ENCODE data around the gene KLHL17.
"Not testable (repeated sequence)": the region's sequence is repeated elsewhere in the genome, so short reads cannot be mapped to it uniquely, and the experiment has no call there.

The KLHL17 gene

DNA sequence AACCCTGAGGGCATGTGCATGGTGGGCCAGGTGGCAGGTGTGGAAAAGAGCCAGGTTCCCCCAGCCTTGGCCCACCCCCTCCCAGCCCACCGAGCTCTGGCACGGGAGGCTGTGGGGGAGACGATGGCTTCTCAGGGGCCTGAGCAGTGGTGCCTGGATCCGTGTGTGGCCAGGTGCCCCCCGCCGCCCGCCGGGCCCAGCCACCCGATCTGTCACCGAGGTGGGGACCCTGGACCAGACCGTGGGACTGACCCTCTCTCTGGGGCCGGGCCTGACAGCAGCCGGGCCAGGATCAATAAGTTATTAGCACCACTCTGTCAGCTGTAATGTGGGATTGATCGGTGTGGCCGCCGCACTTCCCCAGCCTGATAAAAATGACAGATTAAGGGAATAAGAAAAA lies 22.9 kb upstream of the KLHL17 start:
- no peak for DNase-seq (ENCODE audit: low read depth)

- no peak for DNase-seq (ENCODE audit: low read depth)
Observed at GRCh38 chr1:938088-938683, 22.2 kb upstream of the KLHL17 start.

- no peak for DNase-seq (ENCODE audit: low read depth)
Observed at GRCh38 chr1:938711-939489, 21.5 kb upstream of the KLHL17 start.

DNA sequence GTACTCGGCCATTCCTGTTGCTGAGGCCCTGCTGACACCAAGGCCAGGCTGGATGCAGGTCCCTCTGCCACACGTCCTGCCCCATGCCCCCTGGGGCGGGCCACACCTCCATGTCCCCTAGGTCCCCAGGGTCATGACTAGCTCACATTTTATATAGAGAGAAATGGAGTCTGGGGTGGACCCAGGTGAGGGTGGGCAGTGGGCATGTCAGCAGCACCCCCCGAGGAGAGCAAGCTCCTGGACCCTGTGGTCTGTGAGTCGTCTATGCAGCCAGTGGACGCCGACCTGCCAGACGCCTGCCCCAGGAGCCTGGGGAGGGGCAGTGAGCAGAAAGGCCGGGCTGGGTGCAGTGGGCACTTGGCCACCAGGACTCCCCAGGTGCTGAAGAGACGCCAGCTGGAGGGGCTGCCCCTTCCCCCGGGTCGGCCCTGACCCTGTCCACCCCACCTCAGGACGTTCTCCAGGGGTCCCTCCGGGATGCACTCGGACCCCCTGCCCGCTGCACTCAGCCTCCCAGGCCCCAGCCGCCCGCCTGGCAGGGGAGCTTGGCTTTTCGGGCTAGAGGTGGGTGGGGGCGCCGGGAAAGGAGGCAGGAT lies 20.8 kb upstream of the KLHL17 start:
- no peak for DNase-seq (ENCODE audit: low read depth)

DNA sequence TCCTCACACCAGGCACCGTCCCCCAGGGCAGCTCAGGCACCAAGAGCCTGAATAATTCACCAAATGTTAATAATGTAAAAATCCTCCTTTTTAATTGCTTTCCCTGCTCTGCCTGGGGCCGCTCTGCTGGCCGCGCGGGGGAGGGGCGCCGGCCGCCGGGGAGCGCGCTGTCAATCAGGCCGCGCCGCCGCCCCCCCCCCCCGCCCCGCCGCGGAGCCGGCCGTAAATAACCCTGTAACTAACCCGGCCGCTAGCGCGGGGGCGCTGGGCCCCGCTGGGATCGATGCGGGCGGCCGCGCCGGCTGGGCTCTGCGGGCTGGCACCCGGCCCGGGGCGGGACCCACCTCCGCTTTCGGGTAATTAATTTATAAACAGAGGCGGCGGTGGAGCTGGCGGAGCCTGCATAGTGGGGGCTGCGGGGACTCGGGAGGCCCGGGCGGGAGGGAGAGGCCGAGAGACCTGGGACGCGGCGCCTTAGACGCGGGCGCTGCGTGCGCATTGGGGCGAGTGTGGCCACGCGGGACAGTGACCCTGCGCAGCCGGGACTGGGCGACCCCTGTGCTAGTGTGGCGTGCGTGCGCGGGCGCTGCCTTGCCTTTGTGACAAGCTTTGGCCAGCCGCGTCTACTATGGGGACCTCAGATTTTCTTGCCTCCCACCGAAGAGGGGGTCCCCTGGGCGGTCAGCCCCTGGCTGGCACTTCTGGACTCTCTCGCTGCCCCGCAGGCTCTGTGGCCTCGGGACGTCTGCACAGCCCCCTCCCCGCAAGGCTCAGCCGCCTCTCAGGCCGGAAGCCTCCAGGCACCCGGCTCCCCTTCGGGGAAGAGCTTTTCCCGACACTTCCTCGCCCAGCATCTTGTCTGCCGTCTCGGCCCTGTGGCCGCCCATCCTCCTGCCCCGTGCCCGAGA lies 20.0 kb upstream of the KLHL17 start:
- DNase-seq (ENCODE audit: low read depth): no peak

- no peak for DNase-seq (ENCODE audit: low read depth)
Observed at GRCh38 chr1:941015-941587, 19.3 kb upstream of the KLHL17 start.

DNA sequence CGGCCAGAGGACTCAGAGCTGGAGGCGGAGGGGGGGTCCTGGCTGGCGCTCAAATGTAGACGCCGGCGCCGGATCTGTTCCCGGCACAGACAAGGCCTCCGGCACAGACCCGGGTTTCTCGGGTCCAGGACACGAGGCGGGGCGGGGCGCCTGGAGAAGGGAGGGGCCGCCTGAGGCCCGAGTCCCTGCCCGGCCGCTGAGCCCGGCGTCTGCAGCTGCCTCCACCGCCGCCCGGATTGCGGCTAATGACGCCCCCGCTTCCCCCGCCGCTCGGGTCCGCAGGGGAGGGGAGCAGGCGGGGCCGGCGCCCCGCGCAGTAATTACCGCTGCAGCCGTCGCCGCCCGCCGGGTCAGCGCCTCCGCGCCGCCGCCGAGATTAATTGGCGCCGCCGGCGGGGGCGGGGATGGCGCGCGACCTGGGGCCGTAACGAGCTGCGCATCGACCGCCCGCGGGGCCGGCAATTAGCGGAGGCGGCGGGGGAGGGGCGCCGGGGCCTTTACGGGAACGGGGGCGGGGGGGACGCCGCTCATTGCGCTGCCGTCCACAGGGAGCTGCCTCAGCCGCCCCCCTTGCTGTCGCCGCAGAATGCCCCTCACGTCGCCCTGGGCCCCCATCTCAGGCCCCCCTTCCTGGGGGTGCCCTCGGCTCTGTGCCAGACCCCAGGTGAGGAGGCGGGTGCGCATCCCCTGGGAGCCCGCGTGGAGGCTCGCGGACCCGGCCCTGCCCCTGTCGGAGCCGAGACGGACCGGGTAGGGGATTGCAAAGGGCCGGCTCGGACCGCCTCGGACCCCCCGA lies 18.6 kb upstream of the KLHL17 start:
- DNase-seq (ENCODE audit: low read depth): no peak

DNA sequence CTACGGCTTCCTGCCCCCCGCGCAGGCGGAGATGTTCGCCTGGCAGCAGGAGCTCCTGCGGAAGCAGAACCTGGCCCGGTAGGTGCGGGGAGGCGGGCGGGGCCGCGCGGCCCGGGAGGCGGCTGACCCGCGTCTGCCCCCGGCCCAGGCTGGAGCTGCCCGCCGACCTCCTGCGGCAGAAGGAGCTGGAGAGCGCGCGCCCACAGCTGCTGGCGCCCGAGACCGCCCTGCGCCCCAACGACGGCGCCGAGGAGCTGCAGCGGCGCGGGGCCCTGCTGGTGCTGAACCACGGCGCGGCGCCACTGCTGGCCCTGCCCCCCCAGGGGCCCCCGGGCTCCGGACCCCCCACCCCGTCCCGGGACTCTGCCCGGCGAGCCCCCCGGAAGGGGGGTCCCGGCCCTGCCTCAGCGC lies 18.0 kb upstream of the KLHL17 start:
- no peak for DNase-seq (ENCODE audit: low read depth)

- no peak for DNase-seq (ENCODE audit: low read depth)
Observed at GRCh38 chr1:942864-943533, 17.4 kb upstream of the KLHL17 start.

- no peak for DNase-seq (ENCODE audit: low read depth)
Observed at GRCh38 chr1:943545-944340, 16.6 kb upstream of the KLHL17 start.

DNA sequence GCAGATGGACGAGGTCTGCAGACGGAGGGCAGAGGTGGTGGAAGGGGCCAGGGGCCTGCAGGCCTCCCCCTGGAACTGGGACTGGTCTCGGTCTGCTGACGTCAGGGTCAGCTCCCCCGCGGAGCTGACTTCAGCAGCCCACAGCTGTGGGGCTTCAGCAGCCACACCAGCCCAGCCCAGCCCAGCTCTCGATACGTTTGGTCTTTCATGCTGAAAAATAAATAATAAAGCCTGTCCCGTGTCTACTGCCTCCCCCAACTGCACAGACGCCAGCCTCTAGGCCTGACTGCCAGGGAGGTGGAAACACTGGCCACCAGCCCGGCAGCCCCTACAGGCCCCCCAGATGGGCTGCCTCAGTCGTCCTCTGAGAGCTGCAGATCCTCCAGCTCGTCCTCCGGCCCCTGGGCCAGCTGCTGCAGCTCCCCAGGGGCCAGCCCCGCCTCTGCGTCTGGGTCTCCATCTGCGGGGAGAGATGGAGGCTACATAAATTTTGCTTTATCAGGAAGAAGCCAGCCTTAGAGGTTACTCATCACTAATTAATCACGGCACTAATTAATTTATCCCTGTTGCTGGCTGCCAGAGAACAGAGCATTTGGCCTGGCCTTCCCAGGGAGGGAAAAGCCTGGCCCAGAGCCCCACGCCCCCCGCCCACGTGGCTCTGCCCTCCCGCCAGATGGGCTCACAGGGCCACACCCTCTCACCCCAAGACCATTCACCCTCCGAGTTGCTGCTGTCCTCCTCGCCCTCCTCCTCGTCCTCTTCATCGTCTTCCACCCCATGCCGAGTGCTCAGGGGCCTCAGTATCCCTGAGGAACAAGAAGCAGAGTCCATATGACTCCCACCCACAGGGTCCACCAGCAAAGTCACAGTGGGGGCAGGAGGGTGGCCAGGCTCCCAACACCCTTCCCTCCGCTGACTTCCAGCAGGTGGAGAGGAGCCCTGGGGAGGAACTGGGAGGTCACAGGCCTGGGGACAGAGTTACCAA lies 15.8 kb upstream of the KLHL17 start:
- DNase-seq (ENCODE audit: low read depth): no peak

DNA sequence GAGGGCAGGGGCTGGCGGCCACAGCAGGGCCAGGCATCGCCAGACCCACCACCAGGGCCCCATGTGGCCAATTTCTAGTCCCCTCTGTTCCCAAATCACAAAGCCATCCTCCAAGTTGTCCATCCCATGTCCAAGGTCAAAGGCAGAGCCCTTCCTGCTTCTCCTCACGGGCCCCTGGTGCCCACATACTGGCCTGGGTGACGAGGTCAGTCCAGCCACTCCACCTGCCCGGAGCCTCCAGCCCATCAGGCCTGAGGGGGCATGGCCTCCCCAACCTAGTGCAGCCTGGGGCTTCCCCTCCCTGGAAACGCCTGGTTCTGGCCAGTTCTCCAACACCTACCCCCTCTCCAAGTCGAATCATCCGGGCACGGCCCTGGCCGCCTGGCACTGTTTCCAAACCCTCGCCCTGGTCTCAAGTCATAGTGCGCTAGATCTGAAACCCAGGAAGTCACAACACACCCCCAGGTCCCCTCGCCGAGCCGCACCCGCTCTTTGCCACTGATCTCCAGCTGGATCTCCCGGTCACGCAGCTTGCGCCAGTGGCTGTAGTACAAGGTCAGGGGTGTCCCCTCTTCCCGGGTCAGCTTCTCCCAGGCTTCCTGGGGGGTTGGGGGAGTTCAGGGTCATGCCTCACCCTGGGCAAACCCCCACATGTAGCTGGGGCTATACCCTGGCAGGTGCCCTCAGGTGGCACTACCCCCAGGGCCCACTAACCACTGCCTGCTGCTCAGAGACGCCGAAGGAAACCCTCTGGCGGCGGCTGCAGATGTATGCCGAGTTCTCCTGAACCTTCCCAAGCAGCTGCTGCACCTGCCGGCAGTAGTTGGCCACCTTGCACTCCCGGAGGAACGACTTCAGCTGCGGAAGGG lies 14.5 kb upstream of the KLHL17 start:
- DNase-seq (ENCODE audit: low read depth): no peak

DNA sequence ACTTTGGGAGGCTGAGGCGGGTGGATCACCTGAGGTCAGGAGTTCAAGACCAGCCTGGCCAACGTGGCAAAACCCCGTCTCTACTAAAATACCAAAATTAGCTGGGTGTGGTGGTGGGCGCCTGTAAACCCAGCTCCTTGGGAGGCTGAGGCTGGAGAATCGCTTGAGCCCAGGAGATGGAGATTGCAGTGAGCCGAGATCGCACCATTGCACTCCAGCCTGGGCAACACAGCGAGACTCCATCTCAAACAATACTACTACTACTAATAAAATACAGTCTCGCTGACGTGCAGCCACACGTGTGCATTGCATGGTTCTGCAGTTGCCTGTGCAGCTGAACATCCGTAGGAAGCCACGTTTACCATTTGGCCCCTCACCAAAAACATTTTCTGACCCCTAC lies 13.6 kb upstream of the KLHL17 start:
- DNase-seq (ENCODE audit: low read depth): not testable (repeated sequence)

GRCh38 chr1:947958-948357 lies 12.4 kb upstream of the KLHL17 start:
- no peak for DNase-seq (ENCODE audit: low read depth)

- DNase-seq (ENCODE audit: low read depth): no peak
Observed at GRCh38 chr1:950268-950667, 10.1 kb upstream of the KLHL17 start.

GRCh38 chr1:950881-951280 lies 9.5 kb upstream of the KLHL17 start:
- no peak for DNase-seq (ENCODE audit: low read depth)

GRCh38 chr1:951364-951763 lies 9.0 kb upstream of the KLHL17 start:
- no peak for DNase-seq (ENCODE audit: low read depth)

DNA sequence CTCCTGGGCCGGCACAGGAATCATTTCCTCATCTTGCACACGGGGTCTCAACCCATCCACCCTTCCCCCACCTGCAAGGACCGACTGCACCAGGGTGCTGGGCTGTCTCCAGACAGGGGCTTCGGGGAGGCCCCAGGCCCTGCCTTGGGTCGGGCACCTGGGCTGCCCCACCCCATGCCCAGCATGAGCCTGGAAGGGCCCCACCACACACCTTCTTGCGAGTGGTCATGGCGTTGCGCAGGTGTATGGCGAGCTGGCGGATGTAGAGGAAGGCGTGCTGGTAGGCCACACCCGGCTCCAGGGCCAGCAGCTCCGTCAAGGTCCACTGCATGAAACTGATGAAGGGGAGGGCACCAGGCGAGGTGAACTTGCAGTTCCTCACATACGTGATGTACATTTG lies 8.2 kb upstream of the KLHL17 start:
- no peak for DNase-seq (ENCODE audit: low read depth)

Data from activated T-helper 1 cell treated with Interleukin-2 at 50 U/mL for 16 hours (primary cell).